ENCODE measurements around the gene DNAI4.

GRCh38 chr1:66940981-66941380 lies 16.3 kb upstream of the DNAI4 start:
- TF ChIP-seq CTCF (IDR thresholded peaks at IDR 0.05; ENCODE audit: low read depth, low read length), result no peak
- TF ChIP-seq EZH2phosphoT487 (IDR thresholded peaks at IDR 0.05; ENCODE audit: low read depth), result no peak

Measured in OCI-LY3 (cell line).